HFF-Myc (cell line): ENCODE results near the gene SUPT6H.

ENCODE experiments used
- DNase-seq: peaks from one replicate; pipeline ENCODE4 v3.0.0-alpha.2; 2011; ENCODE audit warnings: low read depth; ENCODE audit errors: extremely low read depth
- H3K4me3 ChIP-seq: replicated peaks from 2 replicates; pipeline ENCODE4 v1.5.1; 2011; ENCODE audit warnings: low read depth, mild to moderate bottlenecking, control low read depth, low read length
- CTCF ChIP-seq: IDR thresholded peaks from 2 replicates; pipeline ENCODE4 v1.5.1; 2012; ENCODE audit warnings: mild to moderate bottlenecking, low read depth, low read length, control low read depth; ENCODE audit errors: missing control alignments

The SUPT6H gene

DNA sequence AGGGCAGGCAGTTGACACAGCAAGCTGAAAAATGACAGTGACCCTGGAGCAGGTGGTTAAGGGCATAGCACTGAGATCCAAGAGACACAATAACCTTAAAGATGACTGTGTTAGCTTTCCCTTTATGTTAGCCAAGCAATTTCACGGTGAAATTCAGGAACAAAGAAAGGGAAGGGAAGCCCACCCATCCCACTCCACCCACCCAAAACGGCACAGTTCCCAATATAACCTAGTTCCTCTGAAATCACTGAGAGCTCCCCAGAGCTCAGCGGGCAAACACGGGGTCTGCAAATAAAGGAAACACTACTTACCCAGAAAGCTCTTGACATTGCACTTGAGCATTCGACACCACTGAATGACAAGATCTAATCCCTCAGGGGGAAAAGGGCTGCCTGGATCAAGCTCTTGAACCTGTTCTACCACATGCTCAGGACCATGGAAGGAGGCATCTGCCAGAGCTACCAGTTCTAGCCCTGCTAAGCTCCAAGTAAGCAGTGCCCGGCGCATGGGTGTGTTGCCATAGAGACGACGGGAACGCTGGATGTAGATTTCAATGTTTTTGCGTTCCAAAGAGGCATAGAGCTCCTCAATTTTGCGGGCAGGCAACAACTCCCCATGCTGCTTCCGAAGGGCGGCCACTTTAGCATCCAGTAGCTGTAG, 27.7 kb upstream of the SUPT6H start:
- TF ChIP-seq CTCF: no peak
- no peak for DNase-seq
- H3K4me3 ChIP-seq: no peak overlapping the region

DNA sequence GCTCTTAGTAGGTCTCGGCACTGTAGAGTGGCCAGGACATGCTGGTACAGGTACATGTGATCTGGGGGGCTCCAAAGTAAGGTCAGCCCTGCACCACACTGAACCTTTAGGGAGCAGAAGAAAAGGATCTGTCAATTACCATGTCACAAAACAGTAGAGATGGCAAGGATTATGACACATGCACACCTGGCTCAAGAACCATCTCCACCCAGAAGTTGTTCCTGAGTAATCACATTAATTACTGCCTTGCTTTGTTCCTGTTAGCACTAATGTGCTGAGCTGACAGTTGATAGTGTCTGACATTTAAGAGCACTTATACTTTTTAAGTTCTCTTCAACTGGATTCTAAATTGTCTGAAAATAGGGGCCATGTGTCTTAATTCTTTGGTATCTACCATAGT, 26.5 kb upstream of the SUPT6H start:
- H3K4me3 ChIP-seq: no peak overlapping the region
- DNase-seq: no peak
- no peak for TF ChIP-seq CTCF

- no peak overlapping the region for H3K4me3 ChIP-seq
- DNase-seq: no peak
- no peak for TF ChIP-seq CTCF
Observed at GRCh38 chr17:28641579-28641978, 20.4 kb upstream of the SUPT6H start.

- TF ChIP-seq CTCF: peak; percentile 38
- peak overlapping the region; percentile 93 for H3K4me3 ChIP-seq
- DNase-seq: no peak
Observed at GRCh38 chr17:28643983-28644786, 17.8 kb upstream of the SUPT6H start.

DNA sequence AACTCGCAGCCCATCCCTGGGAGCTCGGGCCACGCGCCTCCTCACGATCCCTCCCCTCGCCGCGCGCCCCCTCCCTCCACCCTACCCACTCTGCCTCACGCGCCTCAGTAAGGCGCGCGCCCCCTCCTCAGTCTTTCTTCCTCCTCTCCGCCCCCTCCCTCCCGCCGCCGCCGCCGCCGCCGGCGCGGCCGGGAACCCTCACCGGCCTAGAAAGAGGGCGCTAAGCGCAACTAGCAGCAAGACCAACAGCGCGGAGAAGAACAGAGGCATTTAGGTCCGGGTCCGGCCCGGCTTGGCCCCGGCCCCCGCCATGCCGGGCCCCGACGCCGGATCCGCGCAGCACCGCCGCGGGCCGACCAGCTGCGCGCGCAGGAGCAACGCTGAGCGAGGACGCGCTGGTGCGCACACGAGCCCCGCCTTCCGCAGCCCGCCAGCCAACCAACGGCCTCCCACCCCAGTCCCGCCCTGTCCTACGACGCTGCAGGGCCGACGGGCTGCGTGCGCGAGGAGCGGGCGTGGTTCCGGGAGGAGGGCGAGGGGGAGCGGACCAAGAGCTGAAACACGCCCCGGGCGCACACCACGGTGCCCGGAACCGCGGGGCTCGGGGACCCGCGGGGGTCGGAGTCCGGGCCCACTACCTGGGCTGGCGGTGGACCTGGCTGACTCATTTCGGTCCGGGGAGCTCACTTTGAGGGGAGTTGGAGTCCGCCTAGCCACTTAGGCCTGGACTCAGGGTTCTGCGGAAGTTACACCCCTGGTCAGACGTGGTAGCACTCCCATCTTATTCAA, 17.0 kb upstream of the SUPT6H start, which contains the start of gene BLTP2:
TSS of gene BLTP2 (minus strand) at position 372 of the 789 bp plus-strand sequence. CDS start at position 270, 102 bp downstream.
- peak; percentile 64 for DNase-seq
- peak within 1 kb of the TSS; percentile 93 for H3K4me3 ChIP-seq
- no peak for TF ChIP-seq CTCF

- TF ChIP-seq CTCF: no peak
- DNase-seq: no peak
- H3K4me3 ChIP-seq: peak overlapping the region; percentile 93
Observed at GRCh38 chr17:28645576-28645939, 16.4 kb upstream of the SUPT6H start.
